Adrenal gland (tissue), 12 donors: ENCODE data around the gene KHDRBS1. TPM values are rescaled to one million over a fixed set of nuclear protein-coding genes. Genes with fewer than 3 reads are reported as not detected.

Experiments
- DNase-seq, 7 donors: peaks; one replicate each; pipeline ENCODE4 v3.0.0-alpha.2; 2019 to 2020
- H3K27ac ChIP-seq, 5 donors: fragments of 200-600 bp; sonication (generic) in 4 of 5; 1 replicate in 3 of 5; 2 replicates in 2 of 5; pipeline versions ENCODE4 v1.5.1 to v1.8.0; 2016 to 2020; ENCODE audit warnings: mild to moderate bottlenecking in 1 of 5
- H3K27me3 ChIP-seq: fragments of 200-600 bp; 2 replicates; pipeline ENCODE4 v1.8.0; 2021
- H3K36me3 ChIP-seq, 2 donors: fragments of 200-600 bp; replicated peaks in 1 of 2; 1 replicate in 1 of 2; 2 replicates in 1 of 2; pipeline versions ENCODE4 v1.5.1 to v1.8.0; 2018 to 2022
- H3K4me1 ChIP-seq, 2 donors: fragments of 200-600 bp; replicated peaks in 1 of 2; 1 replicate in 1 of 2; 2 replicates in 1 of 2; pipeline versions ENCODE4 v1.5.1 to v1.8.0; 2018 to 2021
- H3K4me3 ChIP-seq, 4 donors: fragments of 200-600 bp; sonication (generic) in 3 of 4; one replicate each; pipeline ENCODE4 v1.5.1; 2016 to 2018
- H3K9me3 ChIP-seq, 3 donors: fragments of 200-600 bp; sonication (generic) in 1 of 3; replicated peaks in 1 of 3; 1 replicate in 2 of 3; 2 replicates in 1 of 3; pipeline versions ENCODE4 v1.5.1 to v1.8.0; 2016 to 2021
- POLR2A ChIP-seq, 2 donors: fragments of 450-650 bp; IDR thresholded peaks; one replicate each; pipeline ENCODE4 v1.6.1; 2017; ENCODE audit warnings: antibody characterized with exemption in 2 of 2, mild to moderate bottlenecking in 2 of 2, moderate library complexity in 1 of 2
- WGBS, 4 donors: extraction: QIAGEN DNeasy Blood & Tissue Kit in 2 of 4; methylation state at CpG; one replicate each; pipeline versions ENCODE4 v1.1.5 to v1.1.7; 2013 to 2017; 5-methylcytosine and 5-hydroxymethylcytosine counted together
- intact Hi-C, 2 donors: fragments of 100-400 bp; cut with DNase I; formaldehyde crosslinking; loops; one replicate each; pipeline versions ENCODE4 v1.14.1 to v1.15.0; 2022 to 2023
- polyA plus RNA-seq, 3 donors: library from polyadenylated mRNA; stranded (reverse); fragments of 200-250 nt in 2 of 3; fragments of 350-450 nt in 1 of 3; fragmentation: Illumina TruSeq in 1 of 3; extraction: RNeasy Lipid Tissue Mini Kit (QIAGEN cat#74804) in 1 of 3; gene quantifications; one replicate each; pipeline ENCODE4 v1.2.3, GENCODE V29; 2013 to 2014
- total RNA-seq, 9 donors: library from RNA; depleted of rRNA in 4 of 9; stranded (reverse); fragments of >200 nt in 4 of 9; fragments of 120-200 nt in 1 of 9; fragmentation: NEBNext Ultra II Directional in 1 of 9; extraction: Animal tissue kit (Norgen Biotek cat#: 25700) in 1 of 9; gene quantifications; one replicate each; pipeline versions ENCODE4 v1.1.0 to v1.2.4, GENCODE V29; 2013 to 2023
- TF ChIP-seq, protein P1 (sequence below), 6 experiments: fragments of 450-650 bp in 4 of 6; fragments of 200-600 bp in 2 of 6; sonication (generic) in 1 of 6; IDR thresholded peaks; 1 replicate in 5 of 6; 2 replicates in 1 of 6; pipeline versions ENCODE4 v1.5.1 to v1.8.0; 2016 to 2021; ENCODE audit warnings: antibody characterized with exemption in 6 of 6, mild to moderate bottlenecking in 2 of 6, moderate library complexity in 1 of 6
- donor health status: healthy with polysubstance abuse.
- donor health status: Bipolar disorder and iron deficiency.
- donor health status: DM: yes; HTN: yes; CAD: no.
- donor health status: DM: no; HTN: no; CAD: no.
- donor health status: DM: no; HTN: no; CAD: no.
- donor health status: DM: yes; HTN: yes; CAD: no.

Gene KHDRBS1
- total and polyA plus RNA-seq, 12 donors = 37.3 to 108 (median 72.8) TPM

DNA sequence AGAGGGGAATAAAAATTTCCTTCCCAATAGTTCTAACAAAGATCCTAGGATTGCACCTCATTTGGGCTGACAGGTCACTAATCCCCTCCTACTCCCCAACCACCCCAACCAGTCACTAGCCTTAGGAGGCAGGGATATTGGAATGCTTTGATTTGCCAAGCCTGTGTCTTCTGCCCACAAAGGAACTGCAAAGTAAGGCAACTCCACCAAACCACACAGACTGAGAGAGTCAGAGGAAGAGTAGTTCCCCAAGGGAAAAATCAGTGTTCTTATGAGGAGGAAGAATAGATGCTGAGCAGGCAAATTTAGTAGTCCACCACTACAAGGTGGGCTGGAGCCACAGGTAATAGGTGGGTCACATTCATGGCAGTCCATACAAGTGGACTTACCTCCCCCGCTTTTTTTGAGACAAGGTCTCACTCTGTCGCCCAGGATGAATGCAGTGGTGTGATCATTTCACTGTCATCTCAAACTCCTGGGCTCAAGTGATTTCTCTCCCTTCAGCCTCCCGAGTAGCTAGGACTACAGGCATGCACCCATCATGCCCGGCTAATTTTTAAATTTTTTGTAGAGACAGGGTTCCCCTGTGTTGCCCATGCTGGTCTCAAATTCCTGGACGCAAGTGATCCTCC lies 55.4 kb downstream of the KHDRBS1 start:
- intact Hi-C loops = loop anchor here in 1 of 2 donors (10.0 kb wide), 1 partner anchor 414 kb away; no protein-coding TSS in a partner anchor
- Histone ChIP-seq H3K4me1 (peaks cover 11 to 31% of the 10 kb centered on the region in 2 donors), H3K36me3 (no peaks in the 10 kb centered on the region), H3K9me3 (no peaks in the 10 kb centered on the region), H3K4me3 (no peak overlapping the region), H3K27me3 (no peaks in the 10 kb centered on the region), H3K27ac (no peak overlapping the region)
- no peak for DNase-seq
- 72 to 90% (median 76%) methylated on average over 5 of the region's 5 CpGs for WGBS, 4 donors
- TF ChIP-seq, protein P1, sequence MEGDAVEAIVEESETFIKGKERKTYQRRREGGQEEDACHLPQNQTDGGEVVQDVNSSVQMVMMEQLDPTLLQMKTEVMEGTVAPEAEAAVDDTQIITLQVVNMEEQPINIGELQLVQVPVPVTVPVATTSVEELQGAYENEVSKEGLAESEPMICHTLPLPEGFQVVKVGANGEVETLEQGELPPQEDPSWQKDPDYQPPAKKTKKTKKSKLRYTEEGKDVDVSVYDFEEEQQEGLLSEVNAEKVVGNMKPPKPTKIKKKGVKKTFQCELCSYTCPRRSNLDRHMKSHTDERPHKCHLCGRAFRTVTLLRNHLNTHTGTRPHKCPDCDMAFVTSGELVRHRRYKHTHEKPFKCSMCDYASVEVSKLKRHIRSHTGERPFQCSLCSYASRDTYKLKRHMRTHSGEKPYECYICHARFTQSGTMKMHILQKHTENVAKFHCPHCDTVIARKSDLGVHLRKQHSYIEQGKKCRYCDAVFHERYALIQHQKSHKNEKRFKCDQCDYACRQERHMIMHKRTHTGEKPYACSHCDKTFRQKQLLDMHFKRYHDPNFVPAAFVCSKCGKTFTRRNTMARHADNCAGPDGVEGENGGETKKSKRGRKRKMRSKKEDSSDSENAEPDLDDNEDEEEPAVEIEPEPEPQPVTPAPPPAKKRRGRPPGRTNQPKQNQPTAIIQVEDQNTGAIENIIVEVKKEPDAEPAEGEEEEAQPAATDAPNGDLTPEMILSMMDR (IDR thresholded peaks at IDR 0.05) = no peak
- TF ChIP-seq POLR2A (IDR thresholded peaks at IDR 0.05) = no peak

DNA sequence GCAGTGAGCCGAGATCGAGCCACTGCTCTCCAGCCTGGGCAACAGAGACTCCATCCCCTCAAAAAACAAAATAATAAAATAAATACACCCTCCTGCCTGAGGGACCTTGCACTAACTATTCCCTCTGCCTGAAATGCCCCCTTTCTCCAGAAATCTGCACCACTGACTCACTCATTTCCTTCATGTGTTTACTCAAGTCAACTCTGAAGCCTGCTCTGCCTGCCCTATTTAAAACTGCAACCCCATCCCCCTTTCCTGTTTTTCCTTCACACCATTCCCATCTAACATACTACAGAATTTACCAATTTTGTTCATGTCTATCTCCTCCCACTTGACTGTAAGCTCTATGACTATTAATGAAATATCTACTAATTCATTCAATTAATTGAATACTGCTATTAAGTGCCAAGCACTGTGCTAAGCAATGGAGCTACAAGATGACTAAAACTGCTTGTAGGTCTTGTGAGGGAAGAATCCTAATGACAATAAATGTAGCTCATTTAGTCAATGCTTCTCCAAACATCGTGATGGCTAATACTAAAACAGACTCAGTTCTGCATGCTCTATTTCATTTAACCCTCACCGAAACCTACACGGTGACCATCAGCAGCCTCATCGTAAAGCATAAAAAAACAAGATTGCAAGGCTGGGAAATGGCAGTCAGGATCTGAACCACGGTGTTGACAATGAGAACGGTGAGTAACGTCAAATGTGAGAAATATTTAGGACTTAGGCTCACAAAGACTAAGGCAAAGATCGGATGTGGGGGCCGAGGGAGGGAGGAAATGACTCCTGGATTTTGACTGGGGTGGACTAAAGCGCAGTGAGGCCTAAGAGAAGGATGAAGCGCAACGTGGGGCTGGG lies 58.3 kb downstream of the KHDRBS1 start:
- Histone ChIP-seq H3K36me3 (peaks cover 0 to 18% of the 10 kb centered on the region in 2 donors), H3K4me3 (peak overlapping the region in 3 of 4 donors; percentile 65 to 96 (median 96)), H3K9me3 (no peaks in the 10 kb centered on the region), H3K4me1 (peaks cover 10 to 24% of the 10 kb centered on the region in 2 donors), H3K27me3 (no peaks in the 10 kb centered on the region), H3K27ac (peak overlapping the region in 4 of 5 donors; percentile 76 to 90 (median 84))
- TF ChIP-seq POLR2A (IDR thresholded peaks at IDR 0.05) = no peak
- TF ChIP-seq, protein P1 (IDR thresholded peaks at IDR 0.05) = no peak
- intact Hi-C loops = no loop called here
- WGBS, 4 donors = 15 to 18% (median 17%) methylated on average over 13 to 14 of the region's 14 CpGs
- no peak for DNase-seq

DNA sequence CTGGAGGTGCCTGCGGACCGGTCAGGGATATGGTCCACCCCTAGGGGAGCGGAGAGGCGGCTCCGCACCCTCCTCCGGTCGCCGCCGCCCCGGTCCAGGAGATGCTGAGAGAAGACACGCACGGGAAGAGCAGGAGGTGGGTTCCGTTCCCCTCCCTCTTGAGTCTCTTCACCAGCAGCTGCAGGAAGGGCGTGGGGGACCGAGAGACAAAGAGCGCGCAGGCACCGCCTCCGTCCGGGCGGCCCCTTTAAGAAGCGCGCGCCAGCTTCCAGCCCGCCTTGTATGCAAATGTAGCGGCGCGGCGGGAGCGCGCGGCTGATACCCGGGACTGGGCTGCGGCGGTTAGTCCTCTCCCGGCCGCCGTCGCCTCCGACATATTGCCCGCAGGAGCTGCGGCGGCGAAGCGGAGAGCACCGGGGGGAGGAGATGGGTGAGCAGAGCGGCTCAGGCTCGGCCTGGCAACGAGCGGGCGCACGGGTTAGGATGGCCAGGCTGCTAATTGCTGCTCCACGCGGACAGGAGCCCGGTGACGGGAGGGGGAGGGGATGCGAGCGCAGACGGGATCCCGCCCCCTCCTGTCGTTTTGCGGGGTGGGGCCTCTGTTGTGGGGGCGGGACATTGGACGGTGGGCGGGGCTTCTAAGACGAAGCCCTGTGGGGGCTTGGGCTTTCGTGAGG lies 59.1 kb downstream of the KHDRBS1 start, which contains the start of gene TMEM39B:
Gene TMEM39B, plus strand, starts transcription at position 318 of the 677 bp plus-strand sequence. Its CDS starts 109 bp downstream, at position 427.
- TF ChIP-seq, protein P1 (IDR thresholded peaks at IDR 0.05) = peak in 4 of 6 experiments; percentile 15 to 46 (median 34)
- TF ChIP-seq POLR2A (IDR thresholded peaks at IDR 0.05) = peak in 1 of 2 donors; percentile 53
- H3K27ac ChIP-seq = peak within 1 kb of the TSS; percentile 76 to 90 (median 84)
- peaks cover 0 to 25% of the 10 kb centered on the region in 2 donors for H3K36me3 ChIP-seq
- H3K4me1 ChIP-seq = peaks cover 8 to 23% of the 10 kb centered on the region in 2 donors
- 0 to 1% (median 0%) methylated on average over 12 to 67 of the region's 67 CpGs for WGBS, 4 donors
- intact Hi-C loops = no loop called here
- H3K27me3 ChIP-seq = no peaks in the 10 kb centered on the region
- H3K4me3 ChIP-seq = peak within 1 kb of the TSS in 3 of 4 donors; percentile 65 to 96 (median 96)
- DNase-seq = peak; percentile 93 to 97 (median 95)
- H3K9me3 ChIP-seq = no peaks in the 10 kb centered on the region
